ENCODE data around the gene TSPAN5. TPM values are rescaled to one million over a fixed set of nuclear protein-coding genes. Genes with fewer than 3 reads are reported as not detected.

Gene TSPAN5
- total and polyA plus RNA-seq, 4 donors: 2.6 to 9.9 (median 8.6) TPM

GRCh38 chr4:98632258-98632657, 26.2 kb downstream of the TSPAN5 start:
- WGBS, 2 donors: 95% methylated on average over 4 of the region's 4 CpGs

GRCh38 chr4:98631506-98631905, 26.9 kb downstream of the TSPAN5 start:
- H3K27ac ChIP-seq (ENCODE audit: low read depth in 1 of 2, low read length in 2 of 2): no peak overlapping the region
- no peak for DNase-seq

More at GRCh38 chr4:98632258-98632657, 26.2 kb downstream of the TSPAN5 start:
- H3K27ac ChIP-seq (ENCODE audit: low read depth in 1 of 2, low read length in 2 of 2): no peak overlapping the region
- no peaks in the 10 kb centered on the region for H3K9me3 ChIP-seq (ENCODE audit: control insufficient read depth, low read length)
- DNase-seq (no peak), ATAC-seq (ENCODE audit: low FRiP score) (no peak)
- intact Hi-C loops (cut with DNase I): no loop called here
- no peak overlapping the region for H3K4me3 ChIP-seq (ENCODE audit: low read length in 2 of 2)
- H3K4me1 ChIP-seq (ENCODE audit: control insufficient read depth in 1 of 2, insufficient read depth in 2 of 2, low read length in 2 of 2): peaks cover 0 to 5% of the 10 kb centered on the region in 2 donors
- H3K36me3 ChIP-seq (ENCODE audit: control insufficient read depth in 1 of 2, insufficient read depth in 2 of 2, low read length in 1 of 2): no peaks in the 10 kb centered on the region
- H3K27me3 ChIP-seq (ENCODE audit: control insufficient read depth in 1 of 2, insufficient read depth in 2 of 2, low read length in 1 of 2): no peaks in the 10 kb centered on the region

GRCh38 chr4:98630737-98631454, 27.5 kb downstream of the TSPAN5 start:
- Histone ChIP-seq H3K9me3 (ENCODE audit: control insufficient read depth, low read length) (no peaks in the 10 kb centered on the region), H3K27ac (ENCODE audit: low read depth in 1 of 2, low read length in 2 of 2) (no peak overlapping the region), H3K4me1 (ENCODE audit: control insufficient read depth in 1 of 2, insufficient read depth in 2 of 2, low read length in 2 of 2) (peaks cover 0 to 5% of the 10 kb centered on the region in 2 donors), H3K4me3 (ENCODE audit: low read length in 2 of 2) (no peak overlapping the region), H3K36me3 (ENCODE audit: control insufficient read depth in 1 of 2, insufficient read depth in 2 of 2, low read length in 1 of 2) (no peaks in the 10 kb centered on the region), H3K27me3 (ENCODE audit: control insufficient read depth in 1 of 2, insufficient read depth in 2 of 2, low read length in 1 of 2) (no peaks in the 10 kb centered on the region)
- 71 to 73% methylated on average over 8 of the region's 8 CpGs for WGBS, 2 donors
- intact Hi-C loops (cut with DNase I): no loop called here
- no peak for DNase-seq
- no peak for ATAC-seq (ENCODE audit: low FRiP score)

More at GRCh38 chr4:98631506-98631905, 26.9 kb downstream of the TSPAN5 start:
- Histone ChIP-seq H3K4me1 (ENCODE audit: control insufficient read depth in 1 of 2, insufficient read depth in 2 of 2, low read length in 2 of 2) (peaks cover 0 to 5% of the 10 kb centered on the region in 2 donors), H3K4me3 (ENCODE audit: low read length in 2 of 2) (no peak overlapping the region), H3K9me3 (ENCODE audit: control insufficient read depth, low read length) (no peaks in the 10 kb centered on the region), H3K27me3 (ENCODE audit: control insufficient read depth in 1 of 2, insufficient read depth in 2 of 2, low read length in 1 of 2) (no peaks in the 10 kb centered on the region), H3K36me3 (ENCODE audit: control insufficient read depth in 1 of 2, insufficient read depth in 2 of 2, low read length in 1 of 2) (no peaks in the 10 kb centered on the region)
- no peak for ATAC-seq (ENCODE audit: low FRiP score)
- intact Hi-C loops (cut with DNase I): no loop called here
- 44 to 45% methylated on average over 3 of the region's 3 CpGs for WGBS, 2 donors

GRCh38 chr4:98627531-98628257, 30.7 kb downstream of the TSPAN5 start:
- intact Hi-C loops (cut with DNase I): loop anchor here in 1 of 2 donors (2.0 kb wide), 1 partner anchor 31 kb away; the partner anchor contains the start of gene TSPAN5
- H3K4me1 ChIP-seq (ENCODE audit: control insufficient read depth in 1 of 2, insufficient read depth in 2 of 2, low read length in 2 of 2): peaks cover 0 to 6% of the 10 kb centered on the region in 2 donors
- WGBS, 2 donors: 27 to 34% methylated on average over 3 of the region's 3 CpGs
- H3K9me3 ChIP-seq (ENCODE audit: control insufficient read depth, low read length): no peaks in the 10 kb centered on the region
- ATAC-seq (ENCODE audit: low FRiP score) (no peak), DNase-seq (no peak)
- H3K27me3 ChIP-seq (ENCODE audit: control insufficient read depth in 1 of 2, insufficient read depth in 2 of 2, low read length in 1 of 2): no peaks in the 10 kb centered on the region
- no peak overlapping the region for H3K4me3 ChIP-seq (ENCODE audit: low read length in 2 of 2)
- H3K36me3 ChIP-seq (ENCODE audit: control insufficient read depth in 1 of 2, insufficient read depth in 2 of 2, low read length in 1 of 2): no peaks in the 10 kb centered on the region
- H3K27ac ChIP-seq (ENCODE audit: low read depth in 1 of 2, low read length in 2 of 2): no peak overlapping the region

GRCh38 chr4:98626350-98626749, 32.1 kb downstream of the TSPAN5 start:
- Histone ChIP-seq H3K9me3 (ENCODE audit: control insufficient read depth, low read length) (no peaks in the 10 kb centered on the region), H3K27ac (ENCODE audit: low read depth in 1 of 2, low read length in 2 of 2) (peak overlapping the region in 1 of 2 donors; percentile 50), H3K36me3 (ENCODE audit: control insufficient read depth in 1 of 2, insufficient read depth in 2 of 2, low read length in 1 of 2) (no peaks in the 10 kb centered on the region), H3K27me3 (ENCODE audit: control insufficient read depth in 1 of 2, insufficient read depth in 2 of 2, low read length in 1 of 2) (no peaks in the 10 kb centered on the region), H3K4me3 (ENCODE audit: low read length in 2 of 2) (no peak overlapping the region), H3K4me1 (ENCODE audit: control insufficient read depth in 1 of 2, insufficient read depth in 2 of 2, low read length in 2 of 2) (peaks cover 0 to 6% of the 10 kb centered on the region in 2 donors)
- 42 to 51% methylated on average over 4 of the region's 4 CpGs for WGBS, 2 donors
- DNase-seq: peak; percentile 75 to 77
- peak; percentile 76 for ATAC-seq (ENCODE audit: low FRiP score)
- intact Hi-C loops (cut with DNase I): loop anchor here in 1 of 2 donors (2.0 kb wide), 1 partner anchor 32 kb away; the partner anchor contains the start of gene TSPAN5

- DNase-seq: no peak
- ATAC-seq (ENCODE audit: low FRiP score): no peak
- intact Hi-C loops (cut with DNase I): loop anchor here in 1 of 2 donors (2.0 kb wide), 1 partner anchor 33 kb away; the partner anchor contains the start of gene TSPAN5
- Histone ChIP-seq H3K36me3 (ENCODE audit: control insufficient read depth in 1 of 2, insufficient read depth in 2 of 2, low read length in 1 of 2) (no peaks in the 10 kb centered on the region), H3K4me1 (ENCODE audit: control insufficient read depth in 1 of 2, insufficient read depth in 2 of 2, low read length in 2 of 2) (peaks cover 0 to 6% of the 10 kb centered on the region in 2 donors), H3K9me3 (ENCODE audit: control insufficient read depth, low read length) (no peaks in the 10 kb centered on the region), H3K27ac (ENCODE audit: low read depth in 1 of 2, low read length in 2 of 2) (peak overlapping the region in 1 of 2 donors; percentile 62), H3K27me3 (ENCODE audit: control insufficient read depth in 1 of 2, insufficient read depth in 2 of 2, low read length in 1 of 2) (no peaks in the 10 kb centered on the region), H3K4me3 (ENCODE audit: low read length in 2 of 2) (no peak overlapping the region)
- 83 to 94% methylated on average over 2 of the region's 2 CpGs for WGBS, 2 donors
Measured at GRCh38 chr4:98625920-98626319, 32.5 kb downstream of the TSPAN5 start.

GRCh38 chr4:98625399-98625798, 33.0 kb downstream of the TSPAN5 start:
- H3K4me1 ChIP-seq (ENCODE audit: control insufficient read depth in 1 of 2, insufficient read depth in 2 of 2, low read length in 2 of 2): peaks cover 0 to 6% of the 10 kb centered on the region in 2 donors
- DNase-seq (no peak), ATAC-seq (ENCODE audit: low FRiP score) (no peak)
- H3K27me3 ChIP-seq (ENCODE audit: control insufficient read depth in 1 of 2, insufficient read depth in 2 of 2, low read length in 1 of 2): no peaks in the 10 kb centered on the region
- H3K27ac ChIP-seq (ENCODE audit: low read depth in 1 of 2, low read length in 2 of 2): no peak overlapping the region
- no peak overlapping the region for H3K4me3 ChIP-seq (ENCODE audit: low read length in 2 of 2)
- intact Hi-C loops (cut with DNase I): no loop called here
- no peaks in the 10 kb centered on the region for H3K36me3 ChIP-seq (ENCODE audit: control insufficient read depth in 1 of 2, insufficient read depth in 2 of 2, low read length in 1 of 2)
- WGBS, 2 donors: 67 to 69% methylated on average over 4 of the region's 4 CpGs
- no peaks in the 10 kb centered on the region for H3K9me3 ChIP-seq (ENCODE audit: control insufficient read depth, low read length)

GRCh38 chr4:98624642-98625041, 33.8 kb downstream of the TSPAN5 start:
- ATAC-seq (ENCODE audit: low FRiP score): no peak
- no peak for DNase-seq

More at GRCh38 chr4:98624642-98625041, 33.8 kb downstream of the TSPAN5 start:
- intact Hi-C loops (cut with DNase I): no loop called here
- H3K9me3 ChIP-seq (ENCODE audit: control insufficient read depth, low read length): no peaks in the 10 kb centered on the region
- WGBS, 2 donors: 75 to 94% methylated on average over 4 of the region's 4 CpGs
- no peaks in the 10 kb centered on the region for H3K27me3 ChIP-seq (ENCODE audit: control insufficient read depth in 1 of 2, insufficient read depth in 2 of 2, low read length in 1 of 2)
- peaks cover 0 to 6% of the 10 kb centered on the region in 2 donors for H3K4me1 ChIP-seq (ENCODE audit: control insufficient read depth in 1 of 2, insufficient read depth in 2 of 2, low read length in 2 of 2)
- H3K36me3 ChIP-seq (ENCODE audit: control insufficient read depth in 1 of 2, insufficient read depth in 2 of 2, low read length in 1 of 2): no peaks in the 10 kb centered on the region
- no peak overlapping the region for H3K27ac ChIP-seq (ENCODE audit: low read depth in 1 of 2, low read length in 2 of 2)
- H3K4me3 ChIP-seq (ENCODE audit: low read length in 2 of 2): no peak overlapping the region

Data from aorta (tissue), 5 donors.